T-cell (primary cell): ENCODE data around the gene KAZN. TPM values are rescaled to one million over a fixed set of nuclear protein-coding genes. Genes with fewer than 3 reads are reported as not detected.

Experiments used
- ATAC-seq, 4 experiments: fragments of 200-7000 bp in 3 of 4; fragments of 150-1000 bp in 1 of 4; cut with Tn5 transposase; replicated peaks in 1 of 4; 1 replicate in 3 of 4; 2 replicates in 1 of 4; pipeline ENCODE4 v1.10.0; 2021; ENCODE audit warnings: moderate library complexity in 3 of 4, mild to moderate bottlenecking in 2 of 4, moderate number of reproducible peaks in 1 of 4
- CTCF ChIA-PET, 2 donors: fragments of 300-600 bp; sonication (Branson Sonifier 250); formaldehyde crosslinking; loops; one replicate each; lab custom pipeline; 2022; ENCODE audit warnings: antibody characterized with exemption in 2 of 2; lab: Charles Lee
- POLR2A ChIA-PET, 2 donors: fragments of 300-600 bp; sonication (Branson Sonifier 250); formaldehyde crosslinking; loops; one replicate each; lab custom pipeline; 2022; ENCODE audit warnings: antibody characterized with exemption in 2 of 2; lab: Charles Lee
- DNase-seq, 35 experiments: peaks; one replicate each; pipeline versions ENCODE4 v3.0.0 to v3.0.0-alpha.2; 2013 to 2023
- H3K27ac ChIP-seq: one replicate; pipeline ENCODE4 v1.5.1; 2013; ENCODE audit warnings: low read length
- H3K27me3 ChIP-seq, 2 experiments: replicated peaks in 1 of 2; 1 replicate in 1 of 2; 2 replicates in 1 of 2; pipeline versions ENCODE4 v1.6.1 to v1.7.0; 2013; ENCODE audit warnings: low read length in 1 of 2, mixed read lengths in 1 of 2; ENCODE audit not compliant: control insufficient read depth in 2 of 2, insufficient read depth in 2 of 2; ENCODE audit errors: extremely low read depth in 1 of 2
- H3K36me3 ChIP-seq, 2 donors: 1 replicate in 1 of 2; 2 replicates in 1 of 2; pipeline versions ENCODE4 v1.6.1 to v1.7.0; 2013; ENCODE audit warnings: low read length in 1 of 2; ENCODE audit not compliant: control insufficient read depth in 2 of 2, insufficient read depth in 1 of 2; ENCODE audit errors: extremely low read depth in 1 of 2
- H3K4me1 ChIP-seq, 2 experiments: 1 replicate in 1 of 2; 2 replicates in 1 of 2; pipeline versions ENCODE4 v1.6.1 to v1.7.0; 2013; ENCODE audit warnings: low read length in 2 of 2, mixed read lengths in 1 of 2; ENCODE audit not compliant: insufficient read depth in 2 of 2, control insufficient read depth in 1 of 2; ENCODE audit errors: extremely low read depth in 1 of 2
- H3K4me3 ChIP-seq, 2 donors: 1 replicate in 1 of 2; 2 replicates in 1 of 2; pipeline versions ENCODE4 v1.5.1 to v1.7.0; 2013; ENCODE audit warnings: mild to moderate bottlenecking in 2 of 2, low read length in 1 of 2, moderate library complexity in 1 of 2; ENCODE audit not compliant: control insufficient read depth in 1 of 2; ENCODE audit errors: extremely low read depth in 1 of 2
- H3K9me3 ChIP-seq: 2 replicates; pipeline ENCODE4 v1.7.0; 2013
- H3K27ac Mint-ChIP-seq, 2 donors: one replicate each; pipeline ENCODE4 v1.8.0; 2020 to 2021; ENCODE audit warnings: mild to moderate bottlenecking in 2 of 2, mixed read lengths in 2 of 2
- H3K27me3 Mint-ChIP-seq, 2 donors: one replicate each; pipeline ENCODE4 v1.8.0; 2021 to 2022; ENCODE audit warnings: mixed read lengths in 2 of 2
- H3K36me3 Mint-ChIP-seq: one replicate; pipeline ENCODE4 v1.8.0; 2021; ENCODE audit warnings: mixed read lengths
- H3K4me1 Mint-ChIP-seq, 3 donors: one replicate each; pipeline ENCODE4 v1.8.0; 2020 to 2022; ENCODE audit warnings: mixed read lengths in 3 of 3, mild to moderate bottlenecking in 1 of 3
- H3K4me3 Mint-ChIP-seq, 3 donors: one replicate each; pipeline ENCODE4 v1.8.0; 2020 to 2022; ENCODE audit warnings: mild to moderate bottlenecking in 3 of 3, mixed read lengths in 3 of 3, moderate library complexity in 3 of 3
- H3K9me3 Mint-ChIP-seq, 3 donors: one replicate each; pipeline ENCODE4 v1.8.0; 2020 to 2022; ENCODE audit warnings: mixed read lengths in 3 of 3
- WGBS: methylation state at CpG from one replicate; pipeline ENCODE4 v1.1.5; 2013; ENCODE audit warnings: missing lambda C conversion rate; ENCODE audit not compliant: insufficient coverage; 5-methylcytosine and 5-hydroxymethylcytosine counted together
- total RNA-seq, 35 experiments: library from RNA in 6 of 35; stranded (reverse) in 6 of 35; fragments of 120-200 nt in 1 of 35; gene quantifications; one replicate each; pipeline versions ENCODE4 v1.2.1 to v1.2.4 and lab custom pipeline; 2013 to 2026

KAZN gene
- total RNA-seq, 5 donors from 2014 or later (not counting 1 experiment from before 2014, with no cell fraction given): 0.18 to 0.58 (median 0.30) TPM

GRCh38 chr1:14614341-14614740 lies 15.9 kb downstream of the KAZN start:
- Histone ChIP-seq H3K9me3 (no peaks in the 10 kb centered on the region), H3K4me3 (no peak overlapping the region), H3K27me3 (no peaks in the 10 kb centered on the region), H3K27ac (no peak overlapping the region), H3K36me3 (no peaks in the 10 kb centered on the region), H3K4me1 (no peaks in the 10 kb centered on the region)
- DNase-seq: no peak
- POLR2A ChIA-PET: no interaction called here
- no peak for ATAC-seq
- H3K9me3 Mint-ChIP-seq: peaks cover 4 to 10% (median 6%) of the 10 kb centered on the region in 3 donors
- WGBS: 84% methylated on average over 3 of the region's 6 CpGs
- no peaks in the 10 kb centered on the region for H3K4me1 Mint-ChIP-seq
- CTCF ChIA-PET: no interaction called here
- H3K27ac Mint-ChIP-seq: no peak overlapping the region
- peaks cover 6 to 7% of the 10 kb centered on the region in 2 donors for H3K27me3 Mint-ChIP-seq
- H3K36me3 Mint-ChIP-seq: no peaks in the 10 kb centered on the region
- no peak overlapping the region for H3K4me3 Mint-ChIP-seq

- 90% methylated on average over 10 of the region's 12 CpGs for WGBS
- H3K4me3 ChIP-seq: no peak overlapping the region
- CTCF ChIA-PET: interaction anchor here in 1 of 2 donors (0.7 kb wide), 1 partner anchor 483 kb away, joined by 3 read pairs; no protein-coding TSS in a partner anchor
- no peaks in the 10 kb centered on the region for H3K4me1 ChIP-seq
- peaks cover 4 to 10% (median 6%) of the 10 kb centered on the region in 3 donors for H3K9me3 Mint-ChIP-seq
- no peaks in the 10 kb centered on the region for H3K4me1 Mint-ChIP-seq
- ATAC-seq (no peak), DNase-seq (no peak)
- H3K27ac ChIP-seq: no peak overlapping the region
- no peaks in the 10 kb centered on the region for H3K27me3 ChIP-seq
- no peaks in the 10 kb centered on the region for H3K9me3 ChIP-seq
- H3K36me3 ChIP-seq: no peaks in the 10 kb centered on the region
- no peaks in the 10 kb centered on the region for H3K36me3 Mint-ChIP-seq
- peaks cover 6 to 7% of the 10 kb centered on the region in 2 donors for H3K27me3 Mint-ChIP-seq
- POLR2A ChIA-PET: no interaction called here
- H3K4me3 Mint-ChIP-seq: no peak overlapping the region
- H3K27ac Mint-ChIP-seq: no peak overlapping the region
These were observed 17.2 kb downstream of the KAZN start for GRCh38 chr1:14615549-14616218.

GRCh38 chr1:14616632-14617396 lies 18.3 kb downstream of the KAZN start:
- no peak for ATAC-seq

GRCh38 chr1:14617791-14618190 lies 19.3 kb downstream of the KAZN start:
- CTCF ChIA-PET: no interaction called here
- POLR2A ChIA-PET: no interaction called here

More at GRCh38 chr1:14616632-14617396, 18.3 kb downstream of the KAZN start:
- Mint-ChIP-seq H3K4me3 (no peak overlapping the region), H3K27ac (no peak overlapping the region), H3K9me3 (peaks cover 4 to 10% (median 6%) of the 10 kb centered on the region in 3 donors), H3K4me1 (no peaks in the 10 kb centered on the region), H3K27me3 (peaks cover 7 to 8% of the 10 kb centered on the region in 2 donors), H3K36me3 (no peaks in the 10 kb centered on the region)
- ChIA-PET CTCF (no interaction called here), POLR2A (no interaction called here)
- H3K36me3 ChIP-seq: no peaks in the 10 kb centered on the region
- no peak overlapping the region for H3K27ac ChIP-seq
- H3K4me1 ChIP-seq: no peaks in the 10 kb centered on the region
- DNase-seq: no peak
- no peaks in the 10 kb centered on the region for H3K9me3 ChIP-seq
- H3K4me3 ChIP-seq: no peak overlapping the region
- WGBS: 71% methylated on average over 6 of the region's 11 CpGs
- H3K27me3 ChIP-seq: no peaks in the 10 kb centered on the region

GRCh38 chr1:14620941-14621340 lies 22.5 kb downstream of the KAZN start:
- peaks cover 0 to 1% of the 10 kb centered on the region in 2 donors for H3K27me3 Mint-ChIP-seq
- H3K4me1 ChIP-seq: no peaks in the 10 kb centered on the region
- no peaks in the 10 kb centered on the region for H3K27me3 ChIP-seq
- H3K4me1 Mint-ChIP-seq: no peaks in the 10 kb centered on the region
- ChIA-PET POLR2A (no interaction called here), CTCF (no interaction called here)
- H3K4me3 ChIP-seq: no peak overlapping the region
- no peak overlapping the region for H3K27ac ChIP-seq
- no peak overlapping the region for H3K4me3 Mint-ChIP-seq
- DNase-seq: no peak
- H3K36me3 ChIP-seq: no peaks in the 10 kb centered on the region
- no peak for ATAC-seq
- H3K9me3 ChIP-seq: no peaks in the 10 kb centered on the region
- H3K36me3 Mint-ChIP-seq: no peaks in the 10 kb centered on the region
- H3K9me3 Mint-ChIP-seq: peaks cover 4 to 11% (median 6%) of the 10 kb centered on the region in 3 donors
- H3K27ac Mint-ChIP-seq: no peak overlapping the region

More at GRCh38 chr1:14617791-14618190, 19.3 kb downstream of the KAZN start:
- ATAC-seq (no peak), DNase-seq (no peak)
- Histone ChIP-seq H3K4me1 (no peaks in the 10 kb centered on the region), H3K36me3 (no peaks in the 10 kb centered on the region), H3K27me3 (no peaks in the 10 kb centered on the region), H3K27ac (no peak overlapping the region), H3K9me3 (no peaks in the 10 kb centered on the region), H3K4me3 (no peak overlapping the region)
- Mint-ChIP-seq H3K36me3 (no peaks in the 10 kb centered on the region), H3K4me3 (no peak overlapping the region), H3K4me1 (no peaks in the 10 kb centered on the region), H3K27me3 (peaks cover 3 to 4% of the 10 kb centered on the region in 2 donors), H3K9me3 (peaks cover 4 to 10% (median 6%) of the 10 kb centered on the region in 3 donors), H3K27ac (no peak overlapping the region)
- WGBS: 97% methylated on average over 4 of the region's 7 CpGs

- WGBS: no CpG with 5 or more reads among the region's 2 CpGs
- CTCF ChIA-PET: no interaction called here
- no peaks in the 10 kb centered on the region for H3K4me1 Mint-ChIP-seq
These were observed 24.6 kb downstream of the KAZN start for GRCh38 chr1:14623090-14623489.

More at GRCh38 chr1:14623090-14623489, 24.6 kb downstream of the KAZN start:
- Mint-ChIP-seq H3K36me3 (no peaks in the 10 kb centered on the region), H3K4me3 (no peak overlapping the region), H3K27me3 (peaks cover 0 to 1% of the 10 kb centered on the region in 2 donors), H3K27ac (no peak overlapping the region), H3K9me3 (peaks cover 4 to 11% (median 6%) of the 10 kb centered on the region in 3 donors)
- no peaks in the 10 kb centered on the region for H3K27me3 ChIP-seq
- no peaks in the 10 kb centered on the region for H3K4me1 ChIP-seq
- H3K9me3 ChIP-seq: no peaks in the 10 kb centered on the region
- no peak overlapping the region for H3K4me3 ChIP-seq
- DNase-seq: no peak
- no peak overlapping the region for H3K27ac ChIP-seq
- POLR2A ChIA-PET: no interaction called here
- H3K36me3 ChIP-seq: no peaks in the 10 kb centered on the region
- no peak for ATAC-seq
